ENCODE measurements around the gene PDX1.

GRCh38 chr13:27973291-27973690 is 53.5 kb downstream of the PDX1 start:
- no peak for TF ChIP-seq HMGXB4 (CRISPR knock-in tag; IDR thresholded peaks at IDR 0.05; ENCODE audit: borderline replicate concordance in 1 of 2, low read depth in 1 of 2)
- TF ChIP-seq TCF7 (IDR thresholded peaks at IDR 0.05; ENCODE audit: low read depth), result no peak
